Placental epithelial cell (primary cell): ENCODE measurements around the gene BLTP3B. TPM values are rescaled to one million over a fixed set of nuclear protein-coding genes. Genes with fewer than 3 reads are reported as not detected.

Experiments
- small RNA-seq: library from RNA; depleted of rRNA; stranded (forward); fragments of <200 nt; gene quantifications from one replicate; pipeline ENCODE3, GENCODE V24; 2012
- total RNA-seq: library from RNA; depleted of rRNA; stranded (reverse); fragments of >200 nt; gene quantifications from 2 replicates; pipeline ENCODE4 v1.2.3, GENCODE V29; 2012

The BLTP3B gene, protein sequence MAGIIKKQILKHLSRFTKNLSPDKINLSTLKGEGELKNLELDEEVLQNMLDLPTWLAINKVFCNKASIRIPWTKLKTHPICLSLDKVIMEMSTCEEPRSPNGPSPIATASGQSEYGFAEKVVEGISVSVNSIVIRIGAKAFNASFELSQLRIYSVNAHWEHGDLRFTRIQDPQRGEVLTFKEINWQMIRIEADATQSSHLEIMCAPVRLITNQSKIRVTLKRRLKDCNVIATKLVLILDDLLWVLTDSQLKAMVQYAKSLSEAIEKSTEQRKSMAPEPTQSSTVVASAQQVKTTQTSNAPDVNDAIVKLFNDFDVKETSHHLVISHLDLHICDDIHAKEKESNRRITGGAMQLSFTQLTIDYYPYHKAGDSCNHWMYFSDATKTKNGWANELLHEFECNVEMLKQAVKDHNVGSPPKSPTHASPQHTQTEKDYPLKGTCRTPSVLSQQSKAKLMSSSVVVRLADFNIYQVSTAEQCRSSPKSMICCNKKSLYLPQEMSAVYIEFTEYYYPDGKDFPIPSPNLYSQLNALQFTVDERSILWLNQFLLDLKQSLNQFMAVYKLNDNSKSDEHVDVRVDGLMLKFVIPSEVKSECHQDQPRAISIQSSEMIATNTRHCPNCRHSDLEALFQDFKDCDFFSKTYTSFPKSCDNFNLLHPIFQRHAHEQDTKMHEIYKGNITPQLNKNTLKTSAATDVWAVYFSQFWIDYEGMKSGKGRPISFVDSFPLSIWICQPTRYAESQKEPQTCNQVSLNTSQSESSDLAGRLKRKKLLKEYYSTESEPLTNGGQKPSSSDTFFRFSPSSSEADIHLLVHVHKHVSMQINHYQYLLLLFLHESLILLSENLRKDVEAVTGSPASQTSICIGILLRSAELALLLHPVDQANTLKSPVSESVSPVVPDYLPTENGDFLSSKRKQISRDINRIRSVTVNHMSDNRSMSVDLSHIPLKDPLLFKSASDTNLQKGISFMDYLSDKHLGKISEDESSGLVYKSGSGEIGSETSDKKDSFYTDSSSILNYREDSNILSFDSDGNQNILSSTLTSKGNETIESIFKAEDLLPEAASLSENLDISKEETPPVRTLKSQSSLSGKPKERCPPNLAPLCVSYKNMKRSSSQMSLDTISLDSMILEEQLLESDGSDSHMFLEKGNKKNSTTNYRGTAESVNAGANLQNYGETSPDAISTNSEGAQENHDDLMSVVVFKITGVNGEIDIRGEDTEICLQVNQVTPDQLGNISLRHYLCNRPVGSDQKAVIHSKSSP (N-terminal part only)
- 12.2 and 19.7 TPM in 2 replicates for total RNA-seq

DNA sequence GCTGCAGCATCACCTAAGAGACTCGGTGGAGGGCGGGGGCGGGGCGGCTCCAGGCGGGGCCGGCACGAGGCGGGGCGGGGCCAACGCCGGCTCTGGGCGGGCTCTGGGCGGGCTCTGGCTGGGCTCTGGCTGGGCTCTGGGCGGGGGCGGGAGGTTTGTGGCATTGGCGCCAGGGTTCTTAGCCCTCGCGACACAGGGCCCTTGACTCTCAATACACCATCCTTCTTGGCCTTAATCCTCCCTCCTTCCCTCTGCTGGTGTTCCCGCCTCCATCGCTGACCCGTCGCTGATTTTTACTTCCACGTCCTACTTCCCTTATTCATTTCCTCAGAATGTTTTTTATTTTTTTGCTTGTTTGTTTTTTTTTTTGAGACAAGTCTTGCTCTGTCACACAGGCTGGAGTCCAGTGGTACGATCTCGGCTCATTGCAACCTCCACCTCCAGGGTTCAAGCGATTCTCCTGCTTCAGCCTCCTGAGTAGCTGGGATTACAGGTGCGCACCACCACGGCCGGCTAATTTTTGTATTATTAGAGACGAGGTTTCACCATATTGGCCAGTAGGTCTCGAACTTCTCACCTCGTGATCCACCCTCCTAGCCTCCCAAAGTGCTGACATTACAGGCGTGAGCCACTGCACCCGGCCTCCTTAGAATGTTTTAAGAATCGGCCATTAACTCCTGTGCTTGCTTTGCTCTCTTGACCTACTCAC lies at the start of gene BLTP3B:
Gene BLTP3B, minus strand, starts transcription at position 24 of the 709 bp plus-strand sequence. CDS start 239 bp downstream, outside the sequence.

Small RNAs within 50 kb of the gene (small RNA-seq; reads per million reads assigned to genes)
- gene MIR1827 (not detected), gene RN7SL176P (not detected)

Other genes with a start within 250 kb of the BLTP3B start
- 3.9 and 8.0 TPM in 2 replicates for gene ANKS1B, start 157.9 kb downstream of the BLTP3B start, total RNA-seq
- 9.4 and 12.5 TPM in 2 replicates for gene ACTR6, start 57.9 kb upstream of the BLTP3B start, total RNA-seq
- 1.4 and 3.1 TPM in 2 replicates for gene DEPDC4, start 124.2 kb upstream of the BLTP3B start, total RNA-seq
- gene SCYL2, start 124.3 kb upstream of the BLTP3B start, total RNA-seq = 45.5 and 55.3 TPM in 2 replicates
- not detected in 2 replicates for gene SLC17A8, start 214.2 kb upstream of the BLTP3B start, total RNA-seq